ENCODE results near the gene KIAA0513. TPM values are rescaled to one million over a fixed set of nuclear protein-coding genes. Genes with fewer than 3 reads are reported as not detected.

Gene KIAA0513
- total and polyA plus RNA-seq, 2 donors (not counting 3 experiments of a cell fraction or from before 2014, with no cell fraction given): 1.8 to 4.3 TPM

- Histone ChIP-seq H3K9me1 (replicated peaks; ENCODE audit: control insufficient read depth, extremely low read depth, insufficient read depth, low read length) (no peaks in the 10 kb centered on the region), H3K27me3 (ENCODE audit: control insufficient read depth in 2 of 2, insufficient read depth in 2 of 2, low read length in 2 of 2) (no peaks in the 10 kb centered on the region), H4K20me1 (replicated peaks; ENCODE audit: control insufficient read depth, extremely low read depth, insufficient read depth, low read length) (no peaks in the 10 kb centered on the region), H3K79me2 (ENCODE audit: control insufficient read depth, insufficient read depth, low read length) (no peaks in the 10 kb centered on the region), H3K4me2 (ENCODE audit: insufficient read depth, low read length) (no peak overlapping the region), H2AFZ (ENCODE audit: low read depth, low read length) (no peak overlapping the region), H3K36me3 (ENCODE audit: control insufficient read depth in 2 of 2, extremely low read depth in 1 of 2, insufficient read depth in 2 of 2, low read length in 2 of 2) (no peaks in the 10 kb centered on the region), H3K27ac (ENCODE audit: insufficient read depth, low read depth, low read length) (no peak overlapping the region), H3K9me3 (replicated peaks; ENCODE audit: control insufficient read depth, insufficient read depth, low read length) (no peaks in the 10 kb centered on the region), H3K9ac (replicated peaks; ENCODE audit: extremely low read depth, insufficient read depth, low read length) (no peak overlapping the region), H3K4me1 (ENCODE audit: control insufficient read depth, extremely low read depth, insufficient read depth, low read length) (peaks cover 3% of the 10 kb centered on the region), H3K4me3 (replicated peaks in 1 of 3; ENCODE audit: insufficient read depth in 1 of 3, low read depth in 1 of 3, low read length in 3 of 3) (no peak overlapping the region)
- FAIRE-seq: no peak
- ChIA-PET POLR2A (no interaction called here), CTCF (interaction anchor here (0.6 kb wide), 1 partner anchor 10 kb away, joined by 3 read pairs; no protein-coding TSS in a partner anchor)
- dilution Hi-C loops (cut with MboI; ENCODE audit: extremely low pct_ligation_motif_present, low sequenced_read_pairs): no loop called here
- DNase-seq (ENCODE audit: low read depth, low spot score): no peak
- BruUV-seq (replicated peaks): no TSS peak
- TF ChIP-seq, protein P1, sequence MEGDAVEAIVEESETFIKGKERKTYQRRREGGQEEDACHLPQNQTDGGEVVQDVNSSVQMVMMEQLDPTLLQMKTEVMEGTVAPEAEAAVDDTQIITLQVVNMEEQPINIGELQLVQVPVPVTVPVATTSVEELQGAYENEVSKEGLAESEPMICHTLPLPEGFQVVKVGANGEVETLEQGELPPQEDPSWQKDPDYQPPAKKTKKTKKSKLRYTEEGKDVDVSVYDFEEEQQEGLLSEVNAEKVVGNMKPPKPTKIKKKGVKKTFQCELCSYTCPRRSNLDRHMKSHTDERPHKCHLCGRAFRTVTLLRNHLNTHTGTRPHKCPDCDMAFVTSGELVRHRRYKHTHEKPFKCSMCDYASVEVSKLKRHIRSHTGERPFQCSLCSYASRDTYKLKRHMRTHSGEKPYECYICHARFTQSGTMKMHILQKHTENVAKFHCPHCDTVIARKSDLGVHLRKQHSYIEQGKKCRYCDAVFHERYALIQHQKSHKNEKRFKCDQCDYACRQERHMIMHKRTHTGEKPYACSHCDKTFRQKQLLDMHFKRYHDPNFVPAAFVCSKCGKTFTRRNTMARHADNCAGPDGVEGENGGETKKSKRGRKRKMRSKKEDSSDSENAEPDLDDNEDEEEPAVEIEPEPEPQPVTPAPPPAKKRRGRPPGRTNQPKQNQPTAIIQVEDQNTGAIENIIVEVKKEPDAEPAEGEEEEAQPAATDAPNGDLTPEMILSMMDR (IDR thresholded peaks at IDR 0.05; ENCODE audit: extremely low read depth in 1 of 2, insufficient read depth in 1 of 2, low read depth in 1 of 2, low read length in 2 of 2): no peak
- TF ChIP-seq MYC (IDR thresholded peaks at IDR 0.05; ENCODE audit: low read depth, low read length) (no peak), FOS (IDR thresholded peaks at IDR 0.05; ENCODE audit: borderline replicate concordance, insufficient read depth, low read length) (no peak), GATA2 (IDR thresholded peaks at IDR 0.05; ENCODE audit: insufficient read depth, insufficient read length, low read depth, low read length) (no peak), JUN (IDR thresholded peaks at IDR 0.05; ENCODE audit: borderline replicate concordance, insufficient read depth, insufficient read length, low read depth) (no peak), EZH2 (IDR thresholded peaks at IDR 0.05; ENCODE audit: borderline replicate concordance, low read depth, low read length, severe bottlenecking) (no peak), POLR2AphosphoS5 (IDR thresholded peaks at IDR 0.05; ENCODE audit: insufficient read depth, low read depth, low read length) (no peak), POLR2A (IDR thresholded peaks at IDR 0.05; ENCODE audit: low read depth, low read length) (no peak)
- TF ChIP-seq, protein P2, sequence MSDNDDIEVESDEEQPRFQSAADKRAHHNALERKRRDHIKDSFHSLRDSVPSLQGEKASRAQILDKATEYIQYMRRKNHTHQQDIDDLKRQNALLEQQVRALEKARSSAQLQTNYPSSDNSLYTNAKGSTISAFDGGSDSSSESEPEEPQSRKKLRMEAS (IDR thresholded peaks at IDR 0.05; ENCODE audit: insufficient read depth, insufficient read length): no peak
- intact Hi-C loops (cut with micrococcal nuclease): no loop called here
Measured at GRCh38 chr16:85066346-85066885, 38.8 kb downstream of the KIAA0513 start.

Data from endothelial cell of umbilical vein (primary cell).